Measurements from ENCODE around the gene LMOD1.

Gene LMOD1

DNA sequence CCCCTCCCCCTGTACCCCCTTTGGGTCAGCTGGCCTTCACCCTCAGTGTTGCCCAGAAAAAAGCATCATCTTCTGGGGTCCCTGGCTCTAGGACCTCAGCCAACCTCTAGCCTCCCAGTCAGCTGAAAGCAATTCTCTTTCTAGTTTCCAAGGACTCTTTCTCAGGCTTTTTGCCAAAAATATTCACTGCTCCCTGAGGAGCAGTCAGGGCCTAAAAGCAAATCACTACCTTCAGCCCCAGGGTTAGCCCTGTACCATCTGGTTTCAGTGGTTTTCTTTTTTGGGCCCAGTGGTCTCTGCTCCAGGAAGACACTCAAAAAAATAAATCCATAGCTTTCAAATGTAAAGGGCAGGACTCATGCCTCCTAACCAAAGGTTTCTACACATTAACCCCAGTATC, 3.1 kb upstream of the LMOD1 start:
- peaks cover 12 to 35% (median 20%) of the 10 kb centered on the region in 5 experiments for H3K27me3 ChIP-seq (replicated peaks in 2 of 5; ENCODE audit: control insufficient read depth in 4 of 5, insufficient read depth in 5 of 5, low read length in 4 of 5)
- DNase-seq = no peak
- peaks cover 0 to 13% (median 10%) of the 10 kb centered on the region in 4 experiments for H3K4me1 ChIP-seq (ENCODE audit: control extremely low read depth in 1 of 4, control insufficient read depth in 4 of 4, insufficient read depth in 4 of 4, low read length in 3 of 4)
- no peaks in the 10 kb centered on the region for H3K36me3 ChIP-seq (ENCODE audit: control insufficient read depth in 4 of 4, insufficient read depth in 4 of 4, low read length in 3 of 4)
- no peak overlapping the region for H3K27ac ChIP-seq (ENCODE audit: insufficient read depth in 1 of 2, low read depth in 1 of 2, low read length in 2 of 2, poor library complexity in 1 of 2, severe bottlenecking in 2 of 2)
- POLR2A ChIA-PET = no interaction called here
- CTCF ChIA-PET = interaction anchor here (0.7 to 2.6 kb wide), 6 partner anchors 20 to 71 kb away, joined by 3 to 11 read pairs (median 4); no protein-coding TSS in a partner anchor
- H3K9me3 ChIP-seq (ENCODE audit: control extremely low read depth in 1 of 5, control insufficient read depth in 4 of 5, insufficient read depth in 2 of 5, low read depth in 1 of 5, low read length in 4 of 5) = no peaks in the 10 kb centered on the region
- H3K4me3 ChIP-seq (ENCODE audit: control insufficient read depth in 1 of 7, extremely low read depth in 1 of 7, insufficient read depth in 4 of 7, low read depth in 2 of 7, low read length in 6 of 7) = no peak overlapping the region

DNA sequence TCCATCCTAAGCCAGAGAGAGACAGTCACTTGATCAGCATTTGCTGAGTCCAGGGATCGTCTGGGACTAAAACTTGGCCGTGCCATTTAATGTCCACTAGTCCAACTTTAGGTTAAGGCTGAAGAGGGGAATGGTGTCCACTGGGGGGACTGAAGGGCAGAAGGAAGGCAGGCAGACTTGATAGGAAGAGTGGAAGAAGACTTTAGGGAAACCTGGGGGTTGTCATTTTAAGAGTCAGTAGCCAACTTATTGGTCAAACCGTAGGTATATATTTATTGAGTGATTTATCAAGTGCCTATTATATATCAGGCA, 1.3 kb upstream of the LMOD1 start:
- ChIA-PET CTCF (interaction anchor here (2.6 kb wide), 1 partner anchor 52 kb away, joined by 11 read pairs; no protein-coding TSS in a partner anchor), POLR2A (no interaction called here)
- no peak overlapping the region for H3K4me3 ChIP-seq (ENCODE audit: control insufficient read depth in 1 of 7, extremely low read depth in 1 of 7, insufficient read depth in 4 of 7, low read depth in 2 of 7, low read length in 6 of 7)
- DNase-seq = no peak
- WGBS (ENCODE audit: insufficient coverage) = no CpG with 5 or more reads among the region's 3 CpGs
- no peaks in the 10 kb centered on the region for H3K36me3 ChIP-seq (ENCODE audit: control insufficient read depth in 4 of 4, insufficient read depth in 4 of 4, low read length in 3 of 4)
- H3K4me1 ChIP-seq (ENCODE audit: control extremely low read depth in 1 of 4, control insufficient read depth in 4 of 4, insufficient read depth in 4 of 4, low read length in 3 of 4) = peaks cover 0 to 12% (median 9%) of the 10 kb centered on the region in 4 experiments
- H3K27ac ChIP-seq (ENCODE audit: insufficient read depth in 1 of 2, low read depth in 1 of 2, low read length in 2 of 2, poor library complexity in 1 of 2, severe bottlenecking in 2 of 2) = no peak overlapping the region
- peaks cover 12 to 45% (median 20%) of the 10 kb centered on the region in 5 experiments for H3K27me3 ChIP-seq (replicated peaks in 2 of 5; ENCODE audit: control insufficient read depth in 4 of 5, insufficient read depth in 5 of 5, low read length in 4 of 5)
- H3K9me3 ChIP-seq (ENCODE audit: control extremely low read depth in 1 of 5, control insufficient read depth in 4 of 5, insufficient read depth in 2 of 5, low read depth in 1 of 5, low read length in 4 of 5) = no peaks in the 10 kb centered on the region

DNA sequence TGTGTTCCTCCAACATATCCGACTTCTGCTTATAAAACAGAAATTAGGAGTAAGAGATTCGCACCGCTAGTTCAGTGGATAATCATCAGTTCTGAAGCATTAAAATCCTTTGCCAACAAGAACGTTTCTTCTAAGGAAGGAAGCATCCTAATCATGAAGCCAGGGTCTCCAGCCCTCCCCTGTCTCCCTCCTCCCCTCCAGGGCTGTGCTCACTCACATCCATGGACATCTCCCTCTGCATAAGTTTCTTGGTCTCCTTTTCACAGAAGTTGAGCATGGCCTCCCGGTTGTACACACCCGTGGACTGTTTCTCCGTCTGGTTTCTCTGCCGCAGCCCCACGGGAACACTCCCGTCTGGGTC, 505 bp downstream of the LMOD1 start:
- DNase-seq = no peak
- Histone ChIP-seq H3K27ac (ENCODE audit: insufficient read depth in 1 of 2, low read depth in 1 of 2, low read length in 2 of 2, poor library complexity in 1 of 2, severe bottlenecking in 2 of 2) (no peak overlapping the region), H3K9me3 (ENCODE audit: control extremely low read depth in 1 of 5, control insufficient read depth in 4 of 5, insufficient read depth in 2 of 5, low read depth in 1 of 5, low read length in 4 of 5) (no peaks in the 10 kb centered on the region), H3K4me3 (ENCODE audit: control insufficient read depth in 1 of 7, extremely low read depth in 1 of 7, insufficient read depth in 4 of 7, low read depth in 2 of 7, low read length in 6 of 7) (peak overlapping the region in 4 of 7 experiments; percentile 48 to 66 (median 62)), H3K36me3 (ENCODE audit: control insufficient read depth in 4 of 4, insufficient read depth in 4 of 4, low read length in 3 of 4) (no peaks in the 10 kb centered on the region), H3K4me1 (ENCODE audit: control extremely low read depth in 1 of 4, control insufficient read depth in 4 of 4, insufficient read depth in 4 of 4, low read length in 3 of 4) (peaks cover 0 to 12% (median 9%) of the 10 kb centered on the region in 4 experiments), H3K27me3 (replicated peaks in 2 of 5; ENCODE audit: control insufficient read depth in 4 of 5, insufficient read depth in 5 of 5, low read length in 4 of 5) (peaks cover 12 to 45% (median 22%) of the 10 kb centered on the region in 5 experiments)
- POLR2A ChIA-PET = no interaction called here
- CTCF ChIA-PET = interaction anchor here (0.7 to 6.3 kb wide), 15 partner anchors 8 to 96 kb away, joined by 3 to 45 read pairs (median 4); no protein-coding TSS in a partner anchor
- WGBS (ENCODE audit: insufficient coverage) = 37% methylated on average over 10 of the region's 10 CpGs

DNA sequence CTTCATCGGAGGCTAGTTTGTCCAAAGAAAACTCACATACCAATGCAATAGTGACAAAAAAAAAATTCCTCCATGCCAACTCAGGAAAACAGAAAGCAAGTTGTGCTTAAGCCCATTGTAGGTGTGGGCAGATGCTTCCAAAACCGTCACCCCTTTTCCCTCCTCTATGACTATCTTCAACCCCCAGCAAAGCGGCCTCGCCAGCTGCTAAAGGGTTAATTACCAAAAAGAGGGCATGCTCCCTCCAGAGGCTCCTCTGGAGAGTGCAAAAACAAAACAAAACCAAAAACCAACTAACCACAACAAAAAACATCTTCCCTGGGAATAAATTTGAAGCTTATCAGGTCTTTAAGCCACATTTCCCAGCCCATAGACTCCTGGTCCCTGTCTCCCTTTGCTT, 1.2 kb downstream of the LMOD1 start:
- H3K36me3 ChIP-seq (ENCODE audit: control insufficient read depth in 4 of 4, insufficient read depth in 4 of 4, low read length in 3 of 4) = no peaks in the 10 kb centered on the region
- ChIA-PET POLR2A (no interaction called here), CTCF (interaction anchor here (0.7 to 6.3 kb wide), 10 partner anchors 9 to 95 kb away, joined by 3 to 45 read pairs (median 4); no protein-coding TSS in a partner anchor)
- H3K27me3 ChIP-seq (replicated peaks in 2 of 5; ENCODE audit: control insufficient read depth in 4 of 5, insufficient read depth in 5 of 5, low read length in 4 of 5) = peaks cover 12 to 45% (median 22%) of the 10 kb centered on the region in 5 experiments
- H3K27ac ChIP-seq (ENCODE audit: insufficient read depth in 1 of 2, low read depth in 1 of 2, low read length in 2 of 2, poor library complexity in 1 of 2, severe bottlenecking in 2 of 2) = no peak overlapping the region
- H3K4me1 ChIP-seq (ENCODE audit: control extremely low read depth in 1 of 4, control insufficient read depth in 4 of 4, insufficient read depth in 4 of 4, low read length in 3 of 4) = peaks cover 0 to 12% (median 9%) of the 10 kb centered on the region in 4 experiments
- 60% methylated on average over 4 of the region's 4 CpGs for WGBS (ENCODE audit: insufficient coverage)
- no peaks in the 10 kb centered on the region for H3K9me3 ChIP-seq (ENCODE audit: control extremely low read depth in 1 of 5, control insufficient read depth in 4 of 5, insufficient read depth in 2 of 5, low read depth in 1 of 5, low read length in 4 of 5)
- peak; percentile 21 to 49 (median 46) for DNase-seq
- H3K4me3 ChIP-seq (ENCODE audit: control insufficient read depth in 1 of 7, extremely low read depth in 1 of 7, insufficient read depth in 4 of 7, low read depth in 2 of 7, low read length in 6 of 7) = no peak overlapping the region

DNA sequence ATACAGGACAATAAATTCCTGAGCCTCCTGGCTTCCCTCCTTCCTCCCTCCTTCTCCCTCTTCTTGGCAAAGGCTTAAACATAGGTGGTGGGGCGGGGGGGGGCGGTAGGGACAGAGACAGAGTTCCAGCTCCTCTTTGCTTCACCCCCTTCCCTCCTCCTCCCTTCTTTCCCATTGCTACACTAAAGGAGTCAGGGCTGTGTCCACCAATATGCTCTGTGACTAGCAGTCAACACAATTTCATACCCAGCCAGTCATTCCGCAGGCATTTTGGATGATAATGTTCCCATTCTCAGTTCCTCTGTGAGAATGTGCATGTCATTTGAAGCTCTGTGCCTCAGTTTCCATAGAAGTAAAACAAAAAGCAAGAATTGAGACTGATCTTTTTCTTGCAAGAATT, 1.7 kb downstream of the LMOD1 start:
- Histone ChIP-seq H3K4me1 (ENCODE audit: control extremely low read depth in 1 of 4, control insufficient read depth in 4 of 4, insufficient read depth in 4 of 4, low read length in 3 of 4) (peaks cover 0 to 12% (median 9%) of the 10 kb centered on the region in 4 experiments), H3K4me3 (ENCODE audit: control insufficient read depth in 1 of 7, extremely low read depth in 1 of 7, insufficient read depth in 4 of 7, low read depth in 2 of 7, low read length in 6 of 7) (no peak overlapping the region), H3K9me3 (ENCODE audit: control extremely low read depth in 1 of 5, control insufficient read depth in 4 of 5, insufficient read depth in 2 of 5, low read depth in 1 of 5, low read length in 4 of 5) (no peaks in the 10 kb centered on the region), H3K27ac (ENCODE audit: insufficient read depth in 1 of 2, low read depth in 1 of 2, low read length in 2 of 2, poor library complexity in 1 of 2, severe bottlenecking in 2 of 2) (no peak overlapping the region), H3K36me3 (ENCODE audit: control insufficient read depth in 4 of 4, insufficient read depth in 4 of 4, low read length in 3 of 4) (no peaks in the 10 kb centered on the region), H3K27me3 (replicated peaks in 2 of 5; ENCODE audit: control insufficient read depth in 4 of 5, insufficient read depth in 5 of 5, low read length in 4 of 5) (peaks cover 12 to 45% (median 22%) of the 10 kb centered on the region in 5 experiments)
- no peak for DNase-seq
- 90% methylated on average over 1 of the region's 3 CpGs for WGBS (ENCODE audit: insufficient coverage)
- ChIA-PET CTCF (interaction anchor here (0.6 to 6.3 kb wide), 5 partner anchors 9 to 48 kb away, joined by 3 to 45 read pairs (median 6); no protein-coding TSS in a partner anchor), POLR2A (no interaction called here)

DNA sequence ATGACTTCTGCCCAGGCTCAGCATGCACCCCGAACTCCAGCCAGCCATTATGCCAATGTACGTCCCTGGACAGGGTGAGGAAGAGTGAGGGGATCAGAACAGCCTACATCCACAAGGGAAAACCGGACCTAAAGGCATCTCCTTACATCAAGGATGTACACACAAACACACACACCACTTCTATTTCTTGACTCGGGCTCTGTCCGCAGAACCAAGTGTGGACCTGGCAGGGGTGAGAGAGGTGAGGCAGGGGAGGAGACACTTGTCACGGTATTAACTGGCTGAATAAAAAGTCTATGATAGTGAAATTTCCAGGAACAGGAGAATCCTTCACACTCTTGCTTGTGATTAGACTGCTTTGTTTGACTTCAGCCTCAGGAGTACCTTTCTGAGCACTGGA, 2.3 kb downstream of the LMOD1 start:
- Histone ChIP-seq H3K9me3 (ENCODE audit: control extremely low read depth in 1 of 5, control insufficient read depth in 4 of 5, insufficient read depth in 2 of 5, low read depth in 1 of 5, low read length in 4 of 5) (no peaks in the 10 kb centered on the region), H3K36me3 (ENCODE audit: control insufficient read depth in 4 of 4, insufficient read depth in 4 of 4, low read length in 3 of 4) (no peaks in the 10 kb centered on the region), H3K27me3 (replicated peaks in 2 of 5; ENCODE audit: control insufficient read depth in 4 of 5, insufficient read depth in 5 of 5, low read length in 4 of 5) (peaks cover 12 to 45% (median 20%) of the 10 kb centered on the region in 5 experiments), H3K4me1 (ENCODE audit: control extremely low read depth in 1 of 4, control insufficient read depth in 4 of 4, insufficient read depth in 4 of 4, low read length in 3 of 4) (peaks cover 0 to 12% (median 9%) of the 10 kb centered on the region in 4 experiments), H3K27ac (ENCODE audit: insufficient read depth in 1 of 2, low read depth in 1 of 2, low read length in 2 of 2, poor library complexity in 1 of 2, severe bottlenecking in 2 of 2) (no peak overlapping the region), H3K4me3 (ENCODE audit: control insufficient read depth in 1 of 7, extremely low read depth in 1 of 7, insufficient read depth in 4 of 7, low read depth in 2 of 7, low read length in 6 of 7) (no peak overlapping the region)
- CTCF ChIA-PET = interaction anchor here (6.3 kb wide), 1 partner anchor 48 kb away, joined by 45 read pairs; no protein-coding TSS in a partner anchor
- WGBS (ENCODE audit: insufficient coverage) = 100% methylated on average over 1 of the region's 6 CpGs
- POLR2A ChIA-PET = no interaction called here
- no peak for DNase-seq

DNA sequence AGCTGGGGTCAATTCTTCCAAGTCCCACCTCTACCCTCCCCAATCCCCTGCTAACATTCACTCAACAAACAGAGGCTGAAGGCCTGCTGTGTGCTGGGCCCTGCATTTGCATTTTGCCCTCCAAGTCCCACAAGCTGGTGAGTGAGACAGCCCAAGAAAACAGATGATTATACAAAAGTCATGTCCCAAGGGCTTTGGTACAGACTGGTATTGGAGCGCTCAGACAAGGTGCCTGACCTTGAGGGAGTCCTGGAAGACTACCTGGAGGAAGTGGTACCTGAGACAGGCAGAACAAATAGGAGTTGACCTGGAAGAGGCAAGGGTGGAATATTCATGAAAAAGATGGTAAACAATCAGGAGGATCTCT, 4.2 kb downstream of the LMOD1 start:
- DNase-seq = no peak
- ChIA-PET CTCF (interaction anchor here (6.3 kb wide), 1 partner anchor 46 kb away, joined by 45 read pairs; no protein-coding TSS in a partner anchor), POLR2A (no interaction called here)
- H3K36me3 ChIP-seq (ENCODE audit: control insufficient read depth in 4 of 4, insufficient read depth in 4 of 4, low read length in 3 of 4) = no peaks in the 10 kb centered on the region
- H3K4me1 ChIP-seq (ENCODE audit: control extremely low read depth in 1 of 4, control insufficient read depth in 4 of 4, insufficient read depth in 4 of 4, low read length in 3 of 4) = peaks cover 0 to 13% (median 10%) of the 10 kb centered on the region in 4 experiments
- H3K9me3 ChIP-seq (ENCODE audit: control extremely low read depth in 1 of 5, control insufficient read depth in 4 of 5, insufficient read depth in 2 of 5, low read depth in 1 of 5, low read length in 4 of 5) = no peaks in the 10 kb centered on the region
- no peak overlapping the region for H3K4me3 ChIP-seq (ENCODE audit: control insufficient read depth in 1 of 7, extremely low read depth in 1 of 7, insufficient read depth in 4 of 7, low read depth in 2 of 7, low read length in 6 of 7)
- peak overlapping the region in 1 of 2 experiments; percentile 47 for H3K27ac ChIP-seq (ENCODE audit: insufficient read depth in 1 of 2, low read depth in 1 of 2, low read length in 2 of 2, poor library complexity in 1 of 2, severe bottlenecking in 2 of 2)
- H3K27me3 ChIP-seq (replicated peaks in 2 of 5; ENCODE audit: control insufficient read depth in 4 of 5, insufficient read depth in 5 of 5, low read length in 4 of 5) = peaks cover 8 to 37% (median 16%) of the 10 kb centered on the region in 5 experiments
- no CpG with 5 or more reads among the region's 1 CpG for WGBS (ENCODE audit: insufficient coverage)

All from common myeloid progenitor, CD34-positive (primary cell).